Osteocyte (in vitro differentiated cells): ENCODE results near the gene FKBP11. TPM values are rescaled to one million over a fixed set of nuclear protein-coding genes. Genes with fewer than 3 reads are reported as not detected.
A peak's percentile ranks its signal among the peaks of the same experiment; 100 is the strongest.

Experiments
- DNase-seq: peaks from one replicate; pipeline ENCODE4 v3.0.0; 2021; ENCODE audit warnings: mixed read lengths; ENCODE audit not compliant: unreplicated experiment; ENCODE audit errors: extremely low spot score
- H3K27ac Mint-ChIP-seq: one replicate; pipeline ENCODE4 v1.8.0; 2021; ENCODE audit warnings: mild to moderate bottlenecking, mixed read lengths; ENCODE audit not compliant: unreplicated experiment
- H3K27me3 Mint-ChIP-seq: one replicate; pipeline ENCODE4 v1.8.0; 2021; ENCODE audit warnings: mixed read lengths; ENCODE audit not compliant: unreplicated experiment
- H3K36me3 Mint-ChIP-seq: one replicate; pipeline ENCODE4 v1.8.0; 2021; ENCODE audit warnings: mixed read lengths; ENCODE audit not compliant: unreplicated experiment
- H3K4me1 Mint-ChIP-seq: one replicate; pipeline ENCODE4 v1.8.0; 2021; ENCODE audit warnings: mixed read lengths; ENCODE audit not compliant: unreplicated experiment
- H3K4me3 Mint-ChIP-seq: one replicate; pipeline ENCODE4 v1.8.0; 2021; ENCODE audit warnings: mild to moderate bottlenecking, moderate library complexity, mixed read lengths; ENCODE audit not compliant: unreplicated experiment
- H3K9me3 Mint-ChIP-seq: one replicate; pipeline ENCODE4 v1.8.0; 2021; ENCODE audit warnings: mixed read lengths; ENCODE audit not compliant: unreplicated experiment
- total RNA-seq: library from RNA; stranded (reverse); gene quantifications from 2 replicates; pipeline ENCODE4 v1.2.1, GENCODE V29; 2021
- TF ChIP-seq, protein P1 (sequence below): fragments of 200-600 bp; sonication (generic); IDR thresholded peaks from 2 replicates; pipeline ENCODE4 v1.5.0; 2021; ENCODE audit warnings: antibody characterized with exemption, mild to moderate bottlenecking, moderate library complexity

Gene FKBP11
- total RNA-seq, 1 donor from 2014 or later, result 16.4 TPM

DNA sequence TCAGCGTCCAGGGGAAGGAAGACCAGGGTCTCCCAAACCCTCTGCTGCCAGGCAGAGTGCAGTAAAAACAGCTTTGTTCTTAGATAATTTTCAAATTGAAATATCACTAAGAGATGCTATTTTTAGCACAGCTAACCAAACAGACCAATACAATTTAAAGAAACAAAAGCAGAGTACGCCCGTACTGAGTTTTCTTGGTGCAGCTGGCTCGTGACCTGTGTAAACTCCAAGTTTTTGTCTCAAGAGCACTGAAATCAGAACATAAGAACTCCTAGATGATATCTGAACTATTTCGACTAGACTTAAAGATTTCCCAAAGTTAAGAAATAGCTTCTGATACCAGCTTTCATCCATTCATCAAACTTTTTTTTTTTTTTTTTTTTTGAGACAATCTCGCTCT is 21.7 kb upstream of the FKBP11 start:
- no peak overlapping the region for H3K4me3 Mint-ChIP-seq
- TF ChIP-seq, protein P1, sequence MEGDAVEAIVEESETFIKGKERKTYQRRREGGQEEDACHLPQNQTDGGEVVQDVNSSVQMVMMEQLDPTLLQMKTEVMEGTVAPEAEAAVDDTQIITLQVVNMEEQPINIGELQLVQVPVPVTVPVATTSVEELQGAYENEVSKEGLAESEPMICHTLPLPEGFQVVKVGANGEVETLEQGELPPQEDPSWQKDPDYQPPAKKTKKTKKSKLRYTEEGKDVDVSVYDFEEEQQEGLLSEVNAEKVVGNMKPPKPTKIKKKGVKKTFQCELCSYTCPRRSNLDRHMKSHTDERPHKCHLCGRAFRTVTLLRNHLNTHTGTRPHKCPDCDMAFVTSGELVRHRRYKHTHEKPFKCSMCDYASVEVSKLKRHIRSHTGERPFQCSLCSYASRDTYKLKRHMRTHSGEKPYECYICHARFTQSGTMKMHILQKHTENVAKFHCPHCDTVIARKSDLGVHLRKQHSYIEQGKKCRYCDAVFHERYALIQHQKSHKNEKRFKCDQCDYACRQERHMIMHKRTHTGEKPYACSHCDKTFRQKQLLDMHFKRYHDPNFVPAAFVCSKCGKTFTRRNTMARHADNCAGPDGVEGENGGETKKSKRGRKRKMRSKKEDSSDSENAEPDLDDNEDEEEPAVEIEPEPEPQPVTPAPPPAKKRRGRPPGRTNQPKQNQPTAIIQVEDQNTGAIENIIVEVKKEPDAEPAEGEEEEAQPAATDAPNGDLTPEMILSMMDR, result no peak
- peak overlapping the region; percentile 50 for H3K27ac Mint-ChIP-seq
- H3K27me3 Mint-ChIP-seq, result no peaks in the 10 kb centered on the region
- no peak for DNase-seq
- H3K9me3 Mint-ChIP-seq, result no peaks in the 10 kb centered on the region
- peaks cover 6% of the 10 kb centered on the region for H3K36me3 Mint-ChIP-seq
- peaks cover 18% of the 10 kb centered on the region for H3K4me1 Mint-ChIP-seq

GRCh38 chr12:48946205-48946604 is 20.9 kb upstream of the FKBP11 start:
- no peak for DNase-seq
- no peaks in the 10 kb centered on the region for H3K27me3 Mint-ChIP-seq
- no peak overlapping the region for H3K27ac Mint-ChIP-seq
- H3K4me3 Mint-ChIP-seq, result no peak overlapping the region
- TF ChIP-seq, protein P1, result no peak
- H3K36me3 Mint-ChIP-seq, result peaks cover 6% of the 10 kb centered on the region
- H3K4me1 Mint-ChIP-seq, result peaks cover 18% of the 10 kb centered on the region
- H3K9me3 Mint-ChIP-seq, result no peaks in the 10 kb centered on the region

- Mint-ChIP-seq H3K36me3 (peaks cover 23% of the 10 kb centered on the region), H3K9me3 (no peaks in the 10 kb centered on the region), H3K27me3 (no peaks in the 10 kb centered on the region), H3K27ac (no peak overlapping the region), H3K4me1 (peaks cover 14% of the 10 kb centered on the region), H3K4me3 (no peak overlapping the region)
- DNase-seq, result no peak
- TF ChIP-seq, protein P1, result no peak
Observed at GRCh38 chr12:48943221-48943620, 17.9 kb upstream of the FKBP11 start.

DNA sequence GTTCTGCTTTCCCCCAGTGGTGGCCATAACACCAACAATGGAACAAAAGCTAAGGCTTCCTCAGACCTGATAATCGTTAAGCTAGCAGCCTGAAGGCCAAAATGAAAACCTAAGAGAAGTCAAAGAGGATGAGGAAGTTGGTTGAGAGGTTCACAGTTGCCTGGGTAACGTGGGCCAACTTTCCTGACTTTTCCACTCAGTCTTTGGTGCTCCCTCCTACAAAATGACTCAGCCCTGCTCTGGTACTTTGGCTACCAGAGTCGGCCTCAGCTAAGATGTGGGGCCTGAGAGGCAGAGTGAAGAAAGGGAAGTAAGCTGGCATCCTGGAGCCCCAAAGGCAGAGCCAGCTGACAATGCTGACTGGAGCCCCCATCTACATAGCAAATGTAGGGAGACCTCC is 14.9 kb upstream of the FKBP11 start:
- H3K27ac Mint-ChIP-seq, result no peak overlapping the region
- no peaks in the 10 kb centered on the region for H3K9me3 Mint-ChIP-seq
- TF ChIP-seq, protein P1, result no peak
- no peaks in the 10 kb centered on the region for H3K27me3 Mint-ChIP-seq
- H3K36me3 Mint-ChIP-seq, result peaks cover 20% of the 10 kb centered on the region
- no peak overlapping the region for H3K4me3 Mint-ChIP-seq
- peaks cover 3% of the 10 kb centered on the region for H3K4me1 Mint-ChIP-seq
- DNase-seq, result no peak

- Mint-ChIP-seq H3K27ac (no peak overlapping the region), H3K36me3 (peaks cover 20% of the 10 kb centered on the region), H3K4me3 (no peak overlapping the region)
Observed at GRCh38 chr12:48938805-48939204, 13.5 kb upstream of the FKBP11 start.

More at GRCh38 chr12:48938805-48939204, 13.5 kb upstream of the FKBP11 start:
- TF ChIP-seq, protein P1, result no peak
- H3K9me3 Mint-ChIP-seq, result no peaks in the 10 kb centered on the region
- H3K27me3 Mint-ChIP-seq, result no peaks in the 10 kb centered on the region
- DNase-seq, result no peak
- H3K4me1 Mint-ChIP-seq, result peaks cover 3% of the 10 kb centered on the region
